HG02763 (cell line): ENCODE data around the gene CUX1.

Experiments used
- ATAC-seq: cut with Tn5 transposase; IDR thresholded peaks from one replicate; pipeline ENCODE4 v1.9.1; 2021; ENCODE audit warnings: mild to moderate bottlenecking, moderate library complexity; ENCODE audit not compliant: unreplicated experiment

CUX1 gene

GRCh38 chr7:101933688-101934121 lies 116.3 kb downstream of the CUX1 start:
- ATAC-seq = no peak

- ATAC-seq = no peak
These were observed 117.2 kb downstream of the CUX1 start for GRCh38 chr7:101934618-101935017.

- ATAC-seq = no peak
These were observed 118.2 kb downstream of the CUX1 start for GRCh38 chr7:101935521-101936141.

DNA sequence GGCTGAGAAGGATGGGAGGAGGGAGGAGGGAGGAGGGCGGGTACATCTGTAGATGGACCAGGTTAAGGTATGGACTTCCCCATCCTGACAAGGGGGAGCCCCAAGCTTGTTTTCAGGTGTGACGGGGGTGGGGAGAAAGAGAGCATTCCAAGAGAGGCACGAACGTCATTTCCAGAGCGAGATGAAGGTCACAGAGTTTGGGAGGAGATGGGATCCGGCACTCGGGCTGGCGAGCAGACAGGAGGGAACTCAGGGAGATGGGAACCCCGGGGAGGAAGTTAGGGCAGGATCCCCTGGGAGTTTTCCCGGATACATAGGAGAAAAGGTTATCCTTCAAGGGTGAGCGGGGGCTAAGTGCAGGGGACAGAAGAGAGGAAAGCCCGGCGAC lies 118.8 kb downstream of the CUX1 start:
- no peak for ATAC-seq

DNA sequence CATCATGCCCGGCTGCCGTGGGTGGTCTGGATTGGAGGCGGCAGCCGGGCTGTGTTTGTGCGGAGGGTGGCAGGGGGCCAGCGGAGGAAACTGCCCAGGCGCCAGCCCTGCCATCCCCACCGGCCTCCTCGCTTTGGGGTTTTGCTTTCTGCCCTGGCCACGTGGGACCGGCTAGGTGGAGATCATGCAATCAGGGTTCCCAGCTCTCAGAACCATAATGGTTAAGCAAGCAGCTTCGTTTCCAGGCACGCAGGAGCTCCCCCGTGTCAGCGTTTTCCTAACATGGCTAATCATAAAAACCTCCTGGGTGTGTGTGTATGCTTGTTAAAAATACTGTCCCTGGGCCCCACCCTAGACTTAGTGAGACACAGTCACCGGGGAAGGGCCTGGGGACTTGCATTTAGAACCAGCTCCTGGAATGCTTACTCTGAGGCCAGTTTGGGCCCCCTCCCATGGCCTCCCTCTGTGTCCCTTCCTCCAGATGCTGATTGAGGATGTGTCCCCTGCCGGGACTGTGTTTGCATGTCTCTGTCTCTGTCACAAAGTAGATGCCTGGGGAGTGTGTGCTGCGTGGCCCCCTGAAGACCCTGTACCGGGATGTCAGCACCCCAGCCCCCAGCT lies 119.3 kb downstream of the CUX1 start:
- no peak for ATAC-seq

- no peak for ATAC-seq
These were observed 120.5 kb downstream of the CUX1 start for GRCh38 chr7:101937717-101938514.

- no peak for ATAC-seq
These were observed 121.8 kb downstream of the CUX1 start for GRCh38 chr7:101939136-101939695.

DNA sequence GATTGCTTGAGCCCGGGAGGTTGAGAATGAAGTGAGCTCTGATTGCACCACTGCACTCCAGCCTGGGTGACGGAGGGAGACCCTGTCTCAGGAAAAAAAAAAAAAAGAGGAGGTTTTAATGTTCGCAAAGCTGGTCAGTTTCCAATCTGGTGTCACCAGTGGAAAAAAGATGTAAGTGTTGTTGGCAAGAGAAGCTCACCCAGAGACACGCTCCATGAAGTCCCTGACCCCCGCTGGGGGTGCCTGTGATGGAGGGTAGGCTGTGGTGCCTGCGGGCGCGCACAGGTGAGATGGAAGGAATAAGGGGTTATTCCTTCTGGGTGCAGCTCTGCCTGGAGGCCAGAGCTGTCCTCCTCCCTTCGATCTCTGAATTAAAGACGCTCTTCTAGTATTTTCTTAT lies 122.7 kb downstream of the CUX1 start:
- ATAC-seq = no peak

DNA sequence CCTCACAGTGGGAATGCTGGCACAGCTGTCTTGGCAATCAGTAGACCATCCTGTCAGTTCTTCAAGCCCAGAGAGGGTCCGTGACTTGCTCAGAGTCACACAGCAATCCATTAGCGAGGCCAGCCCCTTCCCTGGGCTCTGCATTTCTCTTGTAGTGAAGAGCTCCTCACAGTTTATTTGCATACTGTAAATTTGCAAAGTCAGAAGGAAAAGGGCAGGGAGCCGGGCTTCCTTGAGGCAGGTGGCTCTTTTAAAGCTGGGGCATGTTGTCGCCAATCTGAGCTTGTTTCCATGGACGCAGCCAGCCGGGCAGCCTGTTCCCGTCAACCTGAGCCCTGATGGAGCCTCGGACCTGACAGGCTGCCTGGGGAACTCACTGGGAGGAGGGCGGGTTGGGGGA lies 123.4 kb downstream of the CUX1 start:
- no peak for ATAC-seq

DNA sequence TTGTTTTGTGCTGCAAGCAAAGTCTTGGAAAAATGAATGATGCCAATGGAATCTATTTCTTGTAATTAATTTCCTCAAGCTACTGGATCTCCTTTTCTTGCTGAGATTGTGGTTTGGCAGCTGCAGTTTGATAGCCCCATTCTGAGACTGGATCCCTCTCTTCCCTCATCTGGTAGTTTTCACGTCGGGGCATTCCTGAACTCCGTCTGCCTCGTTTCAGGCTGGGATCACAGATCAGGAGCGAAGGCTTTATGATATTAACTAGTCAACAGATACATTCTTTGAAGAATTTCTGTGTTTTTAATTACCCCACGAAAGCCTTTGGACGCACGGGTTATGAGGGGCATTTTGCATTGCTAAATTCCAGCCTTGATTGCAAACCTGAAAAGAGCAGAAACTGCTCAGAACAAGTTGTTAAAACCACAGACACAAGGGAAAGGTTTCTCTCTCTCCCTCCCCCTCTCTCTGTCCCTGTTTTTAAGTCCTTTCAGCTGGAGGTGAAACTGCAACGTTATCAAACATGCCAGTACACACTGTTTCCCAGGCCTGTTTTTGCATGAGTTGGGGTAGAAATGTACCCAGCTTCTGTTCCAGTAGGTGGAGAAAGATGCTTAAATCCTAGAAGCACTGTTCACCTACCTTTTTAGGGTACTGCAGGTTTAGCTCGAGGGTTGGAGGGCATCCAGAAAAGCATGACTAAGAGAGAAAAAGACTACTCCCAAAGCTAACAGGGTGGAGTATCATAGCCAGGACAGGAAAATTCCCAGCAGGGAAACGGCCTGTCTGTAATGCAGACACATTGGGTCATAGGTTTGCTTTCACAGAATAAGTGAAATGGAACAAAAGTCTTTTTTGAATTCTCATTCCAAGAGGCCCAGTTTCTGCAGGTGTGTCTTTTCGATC lies 124.3 kb downstream of the CUX1 start:
- ATAC-seq = no peak

- ATAC-seq = no peak
These were observed 125.3 kb downstream of the CUX1 start for GRCh38 chr7:101942603-101943210.

- no peak for ATAC-seq
These were observed 125.9 kb downstream of the CUX1 start for GRCh38 chr7:101943306-101943705.

GRCh38 chr7:101943889-101944600 lies 126.6 kb downstream of the CUX1 start:
- ATAC-seq = no peak

DNA sequence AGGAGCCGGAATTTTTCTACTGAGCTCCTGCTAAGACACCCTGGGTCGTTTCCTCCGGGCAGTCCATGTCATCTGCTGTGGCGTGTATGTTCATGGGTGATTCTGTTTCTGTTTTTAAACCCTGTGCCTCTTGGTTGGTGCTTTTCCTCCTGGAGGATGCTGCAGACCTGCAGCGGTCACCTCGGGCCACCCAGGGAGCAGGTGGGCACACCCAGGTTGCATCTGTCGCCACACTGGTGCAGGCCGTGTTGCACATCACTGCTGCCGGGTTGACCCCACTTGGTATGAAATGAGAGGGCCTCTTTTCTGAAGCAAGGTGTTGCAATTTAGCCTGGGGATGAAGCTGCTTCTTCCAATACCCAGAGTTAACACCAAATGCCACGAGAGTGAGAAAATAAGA lies 127.2 kb downstream of the CUX1 start:
- no peak for ATAC-seq

GRCh38 chr7:101945034-101945758 lies 127.8 kb downstream of the CUX1 start:
- no peak for ATAC-seq

- no peak for ATAC-seq
These were observed 130.5 kb downstream of the CUX1 start for GRCh38 chr7:101947899-101948298.

DNA sequence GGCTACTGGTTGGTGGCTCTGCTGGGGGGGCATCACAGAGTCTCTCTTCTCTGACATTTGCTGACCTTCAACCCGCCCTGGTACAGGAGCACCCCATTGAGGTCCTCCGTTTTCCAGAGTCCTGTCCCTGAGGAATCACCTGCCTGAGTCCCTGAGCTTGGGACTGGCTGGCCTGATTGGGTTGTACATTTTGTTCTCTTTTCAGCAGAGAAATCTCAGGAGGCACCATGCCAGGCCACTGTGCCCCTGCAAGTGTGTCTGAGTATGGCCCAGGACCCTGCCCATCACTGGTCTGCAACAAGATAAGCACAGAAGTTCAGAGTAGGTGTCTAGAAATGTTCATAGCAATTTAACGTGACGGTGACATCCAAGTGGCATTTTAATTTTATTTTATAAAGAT lies 131.2 kb downstream of the CUX1 start:
- no peak for ATAC-seq

GRCh38 chr7:101950450-101951119 lies 133.2 kb downstream of the CUX1 start:
- no peak for ATAC-seq

GRCh38 chr7:101951757-101952156 lies 134.3 kb downstream of the CUX1 start:
- no peak for ATAC-seq
